Effector CD8-positive, alpha-beta T cell (primary cell): ENCODE measurements around the gene ALPL.

Experiments used
- DNase-seq: peaks from one replicate; lab custom pipeline; 2025; lab: John Stamatoyannopoulos, UW

Gene ALPL

GRCh38 chr1:21576031-21576797 lies 67.0 kb downstream of the ALPL start:
- DNase-seq = no peak

- DNase-seq = no peak
Observed at GRCh38 chr1:21576798-21577187, 67.6 kb downstream of the ALPL start.

- no peak for DNase-seq
Observed at GRCh38 chr1:21577324-21577723, 68.1 kb downstream of the ALPL start.

GRCh38 chr1:21577933-21578332 lies 68.7 kb downstream of the ALPL start:
- no peak for DNase-seq

GRCh38 chr1:21579791-21580190 lies 70.6 kb downstream of the ALPL start:
- DNase-seq = no peak

- DNase-seq = no peak
Observed at GRCh38 chr1:21584096-21584495, 74.9 kb downstream of the ALPL start.

- DNase-seq = no peak
Observed at GRCh38 chr1:21585037-21585436, 75.8 kb downstream of the ALPL start.

- DNase-seq = no peak
Observed at GRCh38 chr1:21586222-21586621, 77.0 kb downstream of the ALPL start.

GRCh38 chr1:21586846-21587601 lies 77.8 kb downstream of the ALPL start:
- DNase-seq = no peak

GRCh38 chr1:21587602-21587953 lies 78.4 kb downstream of the ALPL start:
- no peak for DNase-seq

- no peak for DNase-seq
Observed at GRCh38 chr1:21589618-21590017, 80.4 kb downstream of the ALPL start.

- no peak for DNase-seq
Observed at GRCh38 chr1:21590126-21590880, 81.1 kb downstream of the ALPL start.

- DNase-seq = no peak
Observed at GRCh38 chr1:21590934-21591333, 81.7 kb downstream of the ALPL start.

GRCh38 chr1:21592086-21592865 lies 83.1 kb downstream of the ALPL start:
- DNase-seq = no peak

GRCh38 chr1:21593231-21593630 lies 84.0 kb downstream of the ALPL start:
- DNase-seq = no peak

- no peak for DNase-seq
Observed at GRCh38 chr1:21594501-21594900, 85.3 kb downstream of the ALPL start.

- DNase-seq = no peak
Observed at GRCh38 chr1:21594935-21595897, 86.0 kb downstream of the ALPL start.

- no peak for DNase-seq
Observed at GRCh38 chr1:21596174-21596573, 87.0 kb downstream of the ALPL start.

GRCh38 chr1:21596628-21597027 lies 87.4 kb downstream of the ALPL start:
- DNase-seq = no peak

- no peak for DNase-seq
Observed at GRCh38 chr1:21597753-21598152, 88.5 kb downstream of the ALPL start.

- DNase-seq = no peak
Observed at GRCh38 chr1:21598417-21598816, 89.2 kb downstream of the ALPL start.
